Prostate gland (tissue), 2 donors: ENCODE data around the gene FOXP4.

Source experiments
- POLR2A ChIP-seq: fragments of 450-650 bp; IDR thresholded peaks from one replicate; pipeline ENCODE4 v1.6.1; 2016; ENCODE audit warnings: antibody characterized with exemption, mild to moderate bottlenecking
- POLR2AphosphoS5 ChIP-seq: sonication (generic); formaldehyde crosslinking; IDR thresholded peaks from one replicate; pipeline ENCODE4 v1.6.1; 2017; ENCODE audit warnings: antibody characterized with exemption
- TF ChIP-seq, protein P1 (sequence below), 4 experiments: fragments of 200-600 bp in 2 of 4; fragments of 450-650 bp in 2 of 4; sonication (generic) in 2 of 4; IDR thresholded peaks; 1 replicate in 3 of 4; 2 replicates in 1 of 4; pipeline ENCODE4 v1.5.1; 2016 to 2019; ENCODE audit warnings: antibody characterized with exemption in 4 of 4, mild to moderate bottlenecking in 2 of 4, moderate library complexity in 2 of 4

DNA sequence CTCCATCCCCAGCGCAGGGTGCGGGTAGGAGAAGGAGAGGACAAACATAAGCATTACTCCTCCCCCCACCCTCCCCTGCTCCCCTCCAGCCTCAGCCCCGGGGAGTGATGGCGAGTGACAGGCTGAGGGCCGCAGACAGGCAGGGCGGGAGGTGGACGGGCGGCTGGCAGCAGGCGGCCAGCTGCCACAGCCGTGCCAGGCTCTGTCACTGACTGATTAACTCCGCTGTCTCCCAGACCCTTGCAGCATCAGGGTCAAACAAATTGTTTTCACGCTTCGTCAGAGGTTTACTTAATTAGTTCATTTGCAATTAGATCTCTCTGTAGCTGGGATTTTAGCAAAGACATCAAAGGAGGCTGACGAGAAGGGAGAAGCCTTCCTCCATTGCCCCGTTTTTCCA is 41.9 kb downstream of the FOXP4 start:
- TF ChIP-seq, protein P1, sequence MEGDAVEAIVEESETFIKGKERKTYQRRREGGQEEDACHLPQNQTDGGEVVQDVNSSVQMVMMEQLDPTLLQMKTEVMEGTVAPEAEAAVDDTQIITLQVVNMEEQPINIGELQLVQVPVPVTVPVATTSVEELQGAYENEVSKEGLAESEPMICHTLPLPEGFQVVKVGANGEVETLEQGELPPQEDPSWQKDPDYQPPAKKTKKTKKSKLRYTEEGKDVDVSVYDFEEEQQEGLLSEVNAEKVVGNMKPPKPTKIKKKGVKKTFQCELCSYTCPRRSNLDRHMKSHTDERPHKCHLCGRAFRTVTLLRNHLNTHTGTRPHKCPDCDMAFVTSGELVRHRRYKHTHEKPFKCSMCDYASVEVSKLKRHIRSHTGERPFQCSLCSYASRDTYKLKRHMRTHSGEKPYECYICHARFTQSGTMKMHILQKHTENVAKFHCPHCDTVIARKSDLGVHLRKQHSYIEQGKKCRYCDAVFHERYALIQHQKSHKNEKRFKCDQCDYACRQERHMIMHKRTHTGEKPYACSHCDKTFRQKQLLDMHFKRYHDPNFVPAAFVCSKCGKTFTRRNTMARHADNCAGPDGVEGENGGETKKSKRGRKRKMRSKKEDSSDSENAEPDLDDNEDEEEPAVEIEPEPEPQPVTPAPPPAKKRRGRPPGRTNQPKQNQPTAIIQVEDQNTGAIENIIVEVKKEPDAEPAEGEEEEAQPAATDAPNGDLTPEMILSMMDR (IDR thresholded peaks at IDR 0.05): no peak
- no peak for TF ChIP-seq POLR2A
- TF ChIP-seq POLR2AphosphoS5: no peak
